Astrocyte (in vitro differentiated cells and primary cell): ENCODE results near the gene DEDD2. TPM values are rescaled to one million over a fixed set of nuclear protein-coding genes. Genes with fewer than 3 reads are reported as not detected.

Experiments
- DNase-seq: peaks from one replicate; pipeline ENCODE4 v3.0.0-alpha.2; 2010; ENCODE audit warnings: low read depth
- FAIRE-seq: peaks from 2 replicates; lab custom pipeline; 2011; peaks lifted over from hg19 to GRCh38; lab: Jason Lieb, UNC
- H2AFZ ChIP-seq: 2 replicates; pipeline ENCODE4 v1.6.0; 2012; ENCODE audit warnings: low read depth, low read length, inconsistent platforms
- H3K27ac ChIP-seq: 2 replicates; pipeline ENCODE4 v1.5.1; 2011; ENCODE audit warnings: low read depth, low read length, inconsistent platforms
- H3K27me3 ChIP-seq: 2 replicates; pipeline ENCODE4 v1.6.0; 2011; ENCODE audit warnings: low read length, inconsistent platforms; ENCODE audit not compliant: insufficient read depth
- H3K36me3 ChIP-seq: 2 replicates; pipeline ENCODE4 v1.5.1; 2011; ENCODE audit warnings: low read length, inconsistent platforms; ENCODE audit not compliant: insufficient read depth
- H3K4me1 ChIP-seq: 2 replicates; pipeline ENCODE4 v1.5.1; 2011; ENCODE audit warnings: low read length, inconsistent platforms; ENCODE audit not compliant: insufficient read depth
- H3K4me2 ChIP-seq: 2 replicates; pipeline ENCODE4 v1.6.0; 2012; ENCODE audit warnings: low read length, inconsistent platforms
- H3K4me3 ChIP-seq: 2 replicates; pipeline ENCODE4 v1.5.1; 2011; ENCODE audit warnings: low read depth, mild to moderate bottlenecking, low read length, inconsistent platforms; ENCODE audit not compliant: insufficient read depth
- H3K79me2 ChIP-seq: 2 replicates; pipeline ENCODE4 v1.6.0; 2012; ENCODE audit warnings: mild to moderate bottlenecking, low read length, inconsistent platforms; ENCODE audit not compliant: insufficient read depth
- H3K9ac ChIP-seq: 2 replicates; pipeline ENCODE4 v1.6.0; 2012; ENCODE audit warnings: mild to moderate bottlenecking, low read length, inconsistent platforms
- H3K9me3 ChIP-seq: 2 replicates; pipeline ENCODE4 v1.5.1; 2012; ENCODE audit warnings: low read depth, mild to moderate bottlenecking, low read length, inconsistent platforms; ENCODE audit not compliant: insufficient read depth
- H4K20me1 ChIP-seq: 2 replicates; pipeline ENCODE4 v1.6.0; 2012; ENCODE audit warnings: low read length, inconsistent platforms; ENCODE audit not compliant: insufficient read depth
- H3K27ac Mint-ChIP-seq: one replicate; pipeline ENCODE4 v1.8.0; 2021; ENCODE audit warnings: mild to moderate bottlenecking, mixed read lengths; ENCODE audit not compliant: unreplicated experiment
- H3K27me3 Mint-ChIP-seq: one replicate; pipeline ENCODE4 v1.8.0; 2021; ENCODE audit warnings: low read depth, mixed read lengths; ENCODE audit not compliant: unreplicated experiment
- H3K36me3 Mint-ChIP-seq: one replicate; pipeline ENCODE4 v1.8.0; 2021; ENCODE audit warnings: low read depth, mixed read lengths; ENCODE audit not compliant: unreplicated experiment
- H3K4me1 Mint-ChIP-seq: one replicate; pipeline ENCODE4 v1.8.0; 2021; ENCODE audit warnings: low read depth, mixed read lengths; ENCODE audit not compliant: unreplicated experiment
- H3K4me3 Mint-ChIP-seq: one replicate; pipeline ENCODE4 v1.8.0; 2021; ENCODE audit warnings: mild to moderate bottlenecking, moderate library complexity, mixed read lengths; ENCODE audit not compliant: unreplicated experiment
- H3K9me3 Mint-ChIP-seq: one replicate; pipeline ENCODE4 v1.8.0; 2021; ENCODE audit warnings: mild to moderate bottlenecking, mixed read lengths; ENCODE audit not compliant: unreplicated experiment
- CTCF ChIP-seq: IDR thresholded peaks from 2 replicates; pipeline ENCODE4 v1.5.1; 2011; ENCODE audit warnings: low read depth, mild to moderate bottlenecking, inconsistent platforms, low read length, moderate library complexity; ENCODE audit not compliant: insufficient read depth
- EZH2 ChIP-seq: IDR thresholded peaks from 2 replicates; pipeline ENCODE4 v1.6.1; 2012; ENCODE audit warnings: mild to moderate bottlenecking, low read length, inconsistent platforms; ENCODE audit not compliant: insufficient read depth
- total RNA-seq: library from RNA; stranded (reverse); gene quantifications from 2 replicates; pipeline ENCODE4 v1.2.1, GENCODE V29; 2021

DEDD2 gene
- total RNA-seq, 1 donor from 2014 or later = 26.1 TPM

GRCh38 chr19:42224940-42225717, 7.7 kb upstream of the DEDD2 start:
- Mint-ChIP-seq H3K27me3 (no peaks in the 10 kb centered on the region), H3K27ac (no peak overlapping the region), H3K4me1 (peaks cover 24% of the 10 kb centered on the region), H3K4me3 (peak overlapping the region; percentile 71), H3K9me3 (peaks cover under 1% of the 10 kb centered on the region), H3K36me3 (peaks cover 33% of the 10 kb centered on the region)
- no peak for DNase-seq
- Histone ChIP-seq H3K4me3 (no peak overlapping the region), H3K79me2 (peaks cover 89% of the 10 kb centered on the region), H3K4me2 (no peak overlapping the region), H3K36me3 (peaks cover 27% of the 10 kb centered on the region), H3K9ac (no peak overlapping the region), H3K27me3 (no peaks in the 10 kb centered on the region), H3K27ac (no peak overlapping the region), H3K4me1 (peaks cover 13% of the 10 kb centered on the region), H2AFZ (no peak overlapping the region), H4K20me1 (peaks cover 80% of the 10 kb centered on the region), H3K9me3 (peaks cover 2% of the 10 kb centered on the region)
- no peak for FAIRE-seq
- TF ChIP-seq CTCF (no peak), EZH2 (no peak)

DNA sequence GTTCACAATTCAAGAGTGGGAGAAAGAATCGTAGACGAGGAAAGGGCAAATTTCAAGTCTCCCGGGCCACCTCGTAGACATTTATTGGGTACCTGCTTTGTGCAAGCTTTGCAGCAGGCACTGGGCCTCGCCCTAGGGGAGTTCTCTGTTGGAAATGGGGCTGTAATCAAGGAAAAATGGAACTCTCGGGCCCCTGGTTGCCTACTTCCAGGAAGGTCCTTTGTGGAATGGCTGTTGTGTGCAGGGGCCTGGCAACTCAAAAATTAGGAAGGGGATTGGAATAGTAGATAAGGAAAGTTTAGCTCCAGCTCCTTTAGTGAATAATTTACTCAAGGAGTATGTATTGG, 3.2 kb upstream of the DEDD2 start:
- Mint-ChIP-seq H3K9me3 (peaks cover 4% of the 10 kb centered on the region), H3K4me1 (peaks cover 28% of the 10 kb centered on the region), H3K4me3 (peak overlapping the region; percentile 98), H3K27me3 (no peaks in the 10 kb centered on the region), H3K36me3 (peaks cover 16% of the 10 kb centered on the region), H3K27ac (peak overlapping the region; percentile 97)
- peak overlapping the region; percentile 84 for H3K4me3 ChIP-seq
- H3K9me3 ChIP-seq = peaks cover 2% of the 10 kb centered on the region
- peak overlapping the region; percentile 92 for H3K4me2 ChIP-seq
- H3K36me3 ChIP-seq = peaks cover 9% of the 10 kb centered on the region
- peaks cover 29% of the 10 kb centered on the region for H3K4me1 ChIP-seq
- peak overlapping the region; percentile 93 for H3K9ac ChIP-seq
- DNase-seq = no peak
- no peaks in the 10 kb centered on the region for H3K27me3 ChIP-seq
- H3K79me2 ChIP-seq = peaks cover 75% of the 10 kb centered on the region
- FAIRE-seq = no peak
- peak overlapping the region; percentile 73 for H2AFZ ChIP-seq
- peak overlapping the region; percentile 87 for H3K27ac ChIP-seq
- no peak for TF ChIP-seq CTCF
- no peak for TF ChIP-seq EZH2
- peaks cover 46% of the 10 kb centered on the region for H4K20me1 ChIP-seq
